Activated T-cell treated with anti-CD3 and anti-CD28 coated beads for 24 hours (primary cell): Measurements from ENCODE around the gene CLDN25.

Source experiments
- DNase-seq: peaks from one replicate; pipeline ENCODE4 v3.0.0-alpha.2; 2020; ENCODE audit warnings: low read depth

CLDN25 gene

DNA sequence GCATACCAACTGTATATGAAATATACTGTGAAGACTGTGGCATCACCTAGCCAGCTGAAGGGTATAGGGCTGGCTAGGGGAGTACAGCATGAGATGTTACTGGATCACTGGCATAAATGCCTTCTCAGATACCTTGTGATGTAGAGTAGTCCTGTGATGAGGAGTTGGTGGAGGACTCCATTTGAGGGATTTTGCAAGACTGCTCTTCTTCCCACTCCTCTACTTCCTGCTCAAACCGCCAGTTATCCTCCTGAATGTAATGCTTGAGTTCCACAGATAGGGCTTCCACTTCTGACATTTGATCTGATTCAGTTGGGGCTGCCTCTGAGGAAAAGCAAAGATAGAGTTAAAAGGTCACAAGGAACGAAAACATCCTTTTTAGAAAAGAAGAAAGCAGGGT lies 29.3 kb downstream of the CLDN25 start:
- no peak for DNase-seq

- DNase-seq = no peak
Measured at GRCh38 chr11:113814181-113814580, 34.6 kb downstream of the CLDN25 start.

DNA sequence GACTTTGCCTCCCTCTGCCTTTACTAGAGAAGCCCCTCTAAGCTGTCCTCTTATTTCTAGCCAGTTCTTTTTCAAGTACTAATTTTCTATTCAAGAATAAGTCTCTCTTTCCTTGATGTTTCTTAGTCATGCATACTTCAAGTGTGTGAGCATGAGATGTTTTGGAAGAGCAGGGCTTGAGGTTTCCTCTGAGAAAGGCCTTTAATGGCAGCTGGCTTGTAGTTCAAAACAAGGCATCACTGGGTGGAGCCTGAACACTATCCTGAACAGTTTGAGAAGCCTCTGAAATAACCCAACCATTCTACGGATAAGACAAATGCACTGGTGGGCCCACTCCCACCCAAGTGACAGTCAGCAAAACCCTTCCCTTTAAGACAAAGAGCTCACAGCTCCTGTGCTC lies 37.6 kb downstream of the CLDN25 start:
- DNase-seq = no peak

DNA sequence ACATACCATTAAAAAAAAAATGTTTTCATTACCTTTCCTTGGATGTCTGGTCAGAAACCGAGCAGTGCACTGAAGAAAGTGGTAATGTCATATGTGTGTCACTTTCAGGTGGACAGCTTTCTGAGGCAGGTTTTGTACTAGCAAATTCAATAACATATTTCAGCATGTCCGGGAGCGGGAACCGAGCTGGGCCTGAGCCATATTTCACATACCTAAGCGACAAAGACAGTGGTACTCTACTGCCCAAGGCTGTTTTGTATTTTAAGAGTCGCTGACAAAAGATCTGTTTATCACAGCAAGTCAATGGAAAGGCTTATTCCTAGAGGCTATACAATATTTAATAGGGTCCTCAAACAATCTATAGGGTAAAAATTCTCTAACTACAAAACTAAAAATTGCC lies 38.0 kb downstream of the CLDN25 start:
- no peak for DNase-seq

GRCh38 chr11:113818426-113818825 lies 38.8 kb downstream of the CLDN25 start:
- no peak for DNase-seq

DNA sequence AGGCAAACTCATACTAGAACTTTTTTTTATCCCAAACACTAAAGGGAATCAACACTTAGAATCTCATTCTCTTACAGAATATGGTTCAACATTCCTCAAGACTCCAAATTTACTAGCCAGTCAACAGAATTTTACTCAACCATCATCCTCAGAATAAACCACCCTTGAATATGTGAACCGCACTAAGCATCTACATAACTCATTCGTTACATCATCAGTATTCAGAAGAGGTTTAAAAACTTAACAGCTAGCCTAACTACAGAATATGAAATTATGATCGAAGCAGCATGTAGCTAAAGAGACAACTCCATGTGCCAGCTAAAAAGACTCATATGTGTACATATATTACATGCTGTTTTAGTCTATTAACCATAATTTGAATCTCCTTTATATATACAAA lies 47.9 kb downstream of the CLDN25 start:
- no peak for DNase-seq

DNA sequence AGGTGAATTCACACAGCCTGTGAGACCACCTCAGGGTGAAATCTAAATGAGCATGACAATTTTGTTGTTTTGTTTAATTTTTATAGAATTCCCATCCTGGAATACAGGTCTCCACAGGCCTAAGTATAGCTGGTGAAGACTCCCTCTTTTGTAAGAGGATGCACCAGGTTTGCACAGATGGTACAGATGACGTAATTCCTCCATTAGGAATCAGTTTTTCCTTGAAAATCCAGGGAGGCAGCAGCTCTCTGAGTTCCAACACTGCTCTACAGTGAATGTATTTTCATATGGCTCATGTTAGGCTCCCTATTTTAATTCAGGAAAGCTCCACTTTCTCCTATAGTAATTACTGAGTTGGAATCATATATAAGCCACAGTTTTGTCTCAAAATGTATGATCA lies 48.6 kb downstream of the CLDN25 start:
- no peak for DNase-seq

GRCh38 chr11:113829751-113830150 lies 50.2 kb downstream of the CLDN25 start:
- no peak for DNase-seq
